ENCODE results near the gene ZNF385D. TPM values are rescaled to one million over a fixed set of nuclear protein-coding genes. Genes with fewer than 3 reads are reported as not detected.

The ZNF385D gene
- total RNA-seq, 1 experiment from 2014 or later: 9.6 TPM

DNA sequence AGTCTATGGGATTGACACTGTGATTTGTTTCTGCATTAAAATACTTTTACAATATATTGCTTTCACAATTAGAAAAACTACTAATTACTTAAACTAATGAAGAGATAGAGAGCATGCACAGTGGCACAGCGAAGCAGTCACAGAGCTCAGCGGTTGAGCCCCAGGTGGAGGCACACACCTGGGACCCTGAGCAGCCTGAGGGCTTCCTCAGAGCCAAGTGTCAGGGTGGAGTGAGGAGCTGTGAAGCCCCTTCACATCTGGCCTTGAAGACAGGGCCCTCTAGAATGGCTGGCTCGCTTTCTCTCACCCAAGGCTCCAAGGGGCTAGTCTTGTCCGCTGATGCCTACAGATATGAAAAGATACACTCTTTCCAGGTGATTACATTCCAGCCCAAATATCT lies 287.7 kb downstream of the ZNF385D start:
- CTCF ChIA-PET: no interaction called here
- Mint-ChIP-seq H3K27ac (no peak overlapping the region), H3K36me3 (no peaks in the 10 kb centered on the region), H3K4me3 (no peak overlapping the region), H3K9me3 (peaks cover 3% of the 10 kb centered on the region; the same call in 1 of the 2 replicates), H3K4me1 (no peaks in the 10 kb centered on the region), H3K27me3 (ENCODE audit: low read depth) (no peaks in the 10 kb centered on the region)
- DNase-seq (ENCODE audit: low spot score): no peak
- POLR2A ChIA-PET: no interaction called here
- no peak for TF ChIP-seq GRHL2 (CRISPR knock-in tag; IDR thresholded peaks at IDR 0.05; ENCODE audit: insufficient replicate concordance, severe bottlenecking)
- ATAC-seq: peak; percentile 38; the same call in 1 of the 2 replicates

DNA sequence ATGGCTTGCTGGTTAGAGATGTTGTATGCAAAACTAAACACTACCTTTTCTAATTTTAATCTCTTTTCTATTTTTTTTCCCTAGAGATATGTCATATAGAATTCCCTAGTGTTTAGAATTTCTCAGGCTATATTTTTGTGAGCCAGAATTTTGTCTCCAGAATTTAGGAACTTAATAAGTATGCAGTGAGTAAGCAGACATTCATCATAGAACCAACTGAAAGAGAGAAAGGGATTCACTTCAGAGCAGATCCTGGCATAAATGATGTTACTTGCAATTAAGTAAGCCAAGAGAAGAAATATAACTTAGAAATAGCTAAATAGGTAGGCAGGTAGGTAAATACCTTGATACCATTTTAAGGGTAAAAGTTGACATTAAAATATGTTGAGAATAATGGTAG lies 288.9 kb downstream of the ZNF385D start:
- TF ChIP-seq RELA (CRISPR knock-in tag; IDR thresholded peaks at IDR 0.05; ENCODE audit: borderline replicate concordance): no peak
- no peak for TF ChIP-seq JAZF1 (CRISPR knock-in tag; IDR thresholded peaks at IDR 0.05)
- TF ChIP-seq, protein P1, sequence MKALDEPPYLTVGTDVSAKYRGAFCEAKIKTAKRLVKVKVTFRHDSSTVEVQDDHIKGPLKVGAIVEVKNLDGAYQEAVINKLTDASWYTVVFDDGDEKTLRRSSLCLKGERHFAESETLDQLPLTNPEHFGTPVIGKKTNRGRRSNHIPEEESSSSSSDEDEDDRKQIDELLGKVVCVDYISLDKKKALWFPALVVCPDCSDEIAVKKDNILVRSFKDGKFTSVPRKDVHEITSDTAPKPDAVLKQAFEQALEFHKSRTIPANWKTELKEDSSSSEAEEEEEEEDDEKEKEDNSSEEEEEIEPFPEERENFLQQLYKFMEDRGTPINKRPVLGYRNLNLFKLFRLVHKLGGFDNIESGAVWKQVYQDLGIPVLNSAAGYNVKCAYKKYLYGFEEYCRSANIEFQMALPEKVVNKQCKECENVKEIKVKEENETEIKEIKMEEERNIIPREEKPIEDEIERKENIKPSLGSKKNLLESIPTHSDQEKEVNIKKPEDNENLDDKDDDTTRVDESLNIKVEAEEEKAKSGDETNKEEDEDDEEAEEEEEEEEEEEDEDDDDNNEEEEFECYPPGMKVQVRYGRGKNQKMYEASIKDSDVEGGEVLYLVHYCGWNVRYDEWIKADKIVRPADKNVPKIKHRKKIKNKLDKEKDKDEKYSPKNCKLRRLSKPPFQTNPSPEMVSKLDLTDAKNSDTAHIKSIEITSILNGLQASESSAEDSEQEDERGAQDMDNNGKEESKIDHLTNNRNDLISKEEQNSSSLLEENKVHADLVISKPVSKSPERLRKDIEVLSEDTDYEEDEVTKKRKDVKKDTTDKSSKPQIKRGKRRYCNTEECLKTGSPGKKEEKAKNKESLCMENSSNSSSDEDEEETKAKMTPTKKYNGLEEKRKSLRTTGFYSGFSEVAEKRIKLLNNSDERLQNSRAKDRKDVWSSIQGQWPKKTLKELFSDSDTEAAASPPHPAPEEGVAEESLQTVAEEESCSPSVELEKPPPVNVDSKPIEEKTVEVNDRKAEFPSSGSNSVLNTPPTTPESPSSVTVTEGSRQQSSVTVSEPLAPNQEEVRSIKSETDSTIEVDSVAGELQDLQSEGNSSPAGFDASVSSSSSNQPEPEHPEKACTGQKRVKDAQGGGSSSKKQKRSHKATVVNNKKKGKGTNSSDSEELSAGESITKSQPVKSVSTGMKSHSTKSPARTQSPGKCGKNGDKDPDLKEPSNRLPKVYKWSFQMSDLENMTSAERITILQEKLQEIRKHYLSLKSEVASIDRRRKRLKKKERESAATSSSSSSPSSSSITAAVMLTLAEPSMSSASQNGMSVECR (CRISPR knock-in tag; IDR thresholded peaks at IDR 0.05; ENCODE audit: borderline replicate concordance): no peak
- TF ChIP-seq ATF1 (CRISPR knock-in tag; IDR thresholded peaks at IDR 0.05): no peak
- TF ChIP-seq, protein P2, sequence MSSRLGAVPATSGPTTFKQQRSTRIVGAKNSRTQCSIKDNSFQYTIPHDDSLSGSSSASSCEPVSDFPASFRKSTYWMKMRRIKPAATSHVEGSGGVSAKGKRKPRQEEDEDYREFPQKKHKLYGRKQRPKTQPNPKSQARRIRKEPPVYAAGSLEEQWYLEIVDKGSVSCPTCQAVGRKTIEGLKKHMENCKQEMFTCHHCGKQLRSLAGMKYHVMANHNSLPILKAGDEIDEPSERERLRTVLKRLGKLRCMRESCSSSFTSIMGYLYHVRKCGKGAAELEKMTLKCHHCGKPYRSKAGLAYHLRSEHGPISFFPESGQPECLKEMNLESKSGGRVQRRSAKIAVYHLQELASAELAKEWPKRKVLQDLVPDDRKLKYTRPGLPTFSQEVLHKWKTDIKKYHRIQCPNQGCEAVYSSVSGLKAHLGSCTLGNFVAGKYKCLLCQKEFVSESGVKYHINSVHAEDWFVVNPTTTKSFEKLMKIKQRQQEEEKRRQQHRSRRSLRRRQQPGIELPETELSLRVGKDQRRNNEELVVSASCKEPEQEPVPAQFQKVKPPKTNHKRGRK (CRISPR knock-in tag; IDR thresholded peaks at IDR 0.05; ENCODE audit: borderline replicate concordance): no peak
- TF ChIP-seq TEAD1 (CRISPR knock-in tag; IDR thresholded peaks at IDR 0.05): no peak
- TF ChIP-seq, protein P3, sequence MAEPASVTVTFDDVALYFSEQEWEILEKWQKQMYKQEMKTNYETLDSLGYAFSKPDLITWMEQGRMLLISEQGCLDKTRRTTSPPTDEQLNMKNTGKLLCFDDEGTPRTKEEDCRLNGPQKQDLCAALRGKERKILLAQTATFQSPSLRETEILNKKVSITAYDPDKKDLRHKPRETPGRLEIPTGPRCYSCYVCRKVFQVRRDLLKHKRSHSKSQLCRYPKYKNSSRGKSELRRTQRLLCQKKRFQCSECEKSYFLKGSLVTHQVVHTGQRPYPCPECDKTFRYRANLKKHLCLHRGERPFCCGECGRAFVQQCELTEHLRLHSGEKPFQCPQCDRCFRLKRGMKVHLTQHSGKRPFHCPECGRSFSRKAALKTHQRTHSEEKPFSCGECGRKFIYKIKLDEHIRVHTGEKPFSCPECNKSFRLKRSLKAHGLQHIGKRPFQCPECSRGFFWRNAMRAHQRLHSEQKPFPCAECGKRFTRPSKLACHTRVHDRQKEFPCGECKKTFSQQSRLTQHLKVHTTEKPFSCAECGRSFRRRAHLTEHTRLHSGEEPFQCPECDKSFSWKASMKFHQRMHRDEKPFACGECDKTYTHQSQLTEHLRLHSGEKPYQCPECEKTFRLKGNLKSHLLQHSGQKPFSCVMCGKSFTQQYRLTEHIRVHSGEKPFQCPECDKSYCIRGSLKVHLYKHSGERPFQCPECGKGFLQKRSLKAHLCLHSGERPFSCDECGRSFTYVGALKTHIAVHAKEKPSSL (CRISPR knock-in tag; conservative IDR thresholded peaks at IDR 0.05): no peak
- TF ChIP-seq ZBTB21 (CRISPR knock-in tag; IDR thresholded peaks at IDR 0.05; ENCODE audit: borderline replicate concordance): no peak
- no peak for TF ChIP-seq MYBL2 (CRISPR knock-in tag; IDR thresholded peaks at IDR 0.05)
- TF ChIP-seq IRF2 (CRISPR knock-in tag; IDR thresholded peaks at IDR 0.05; ENCODE audit: borderline replicate concordance, low read depth): no peak
- TF ChIP-seq ZNF232 (CRISPR knock-in tag; IDR thresholded peaks at IDR 0.05): no peak
- no peak for TF ChIP-seq OVOL2 (CRISPR knock-in tag; IDR thresholded peaks at IDR 0.05; ENCODE audit: borderline replicate concordance)
- TF ChIP-seq, protein P4, sequence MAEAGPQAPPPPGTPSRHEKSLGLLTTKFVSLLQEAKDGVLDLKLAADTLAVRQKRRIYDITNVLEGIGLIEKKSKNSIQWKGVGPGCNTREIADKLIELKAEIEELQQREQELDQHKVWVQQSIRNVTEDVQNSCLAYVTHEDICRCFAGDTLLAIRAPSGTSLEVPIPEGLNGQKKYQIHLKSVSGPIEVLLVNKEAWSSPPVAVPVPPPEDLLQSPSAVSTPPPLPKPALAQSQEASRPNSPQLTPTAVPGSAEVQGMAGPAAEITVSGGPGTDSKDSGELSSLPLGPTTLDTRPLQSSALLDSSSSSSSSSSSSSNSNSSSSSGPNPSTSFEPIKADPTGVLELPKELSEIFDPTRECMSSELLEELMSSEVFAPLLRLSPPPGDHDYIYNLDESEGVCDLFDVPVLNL (CRISPR knock-in tag; IDR thresholded peaks at IDR 0.05; ENCODE audit: borderline replicate concordance, low read depth): no peak
- CTCF ChIA-PET: no interaction called here
- H3K36me3 Mint-ChIP-seq: no peaks in the 10 kb centered on the region
- POLR2A ChIA-PET: no interaction called here
- H3K4me3 Mint-ChIP-seq: no peak overlapping the region
- H3K27ac Mint-ChIP-seq: no peak overlapping the region
- ATAC-seq: no peak
- H3K4me1 Mint-ChIP-seq: no peaks in the 10 kb centered on the region
- DNase-seq (ENCODE audit: low spot score): no peak
- no peaks in the 10 kb centered on the region for H3K27me3 Mint-ChIP-seq (ENCODE audit: low read depth)
- H3K9me3 Mint-ChIP-seq: peaks cover 8% of the 10 kb centered on the region; the same call in 1 of the 2 replicates
